ENCODE results near the gene CHST8.

CHST8 gene

GRCh38 chr19:33794683-33795369, 173.1 kb downstream of the CHST8 start:
- CTCF ChIA-PET: interaction anchor here (0.7 to 1.0 kb wide), 7 partner anchors 10 to 292 kb away, joined by 3 to 7 read pairs (median 3); no protein-coding TSS in a partner anchor
- POLR2A ChIA-PET: interaction anchor here (0.6 to 1.4 kb wide), 4 partner anchors 9 to 421 kb away, joined by 3 to 4 read pairs (median 4); partner anchors contain the start of gene CEBPG

GRCh38 chr19:33795370-33796163, 173.8 kb downstream of the CHST8 start:
- TF ChIP-seq FOXA1 (IDR thresholded peaks at IDR 0.05) (no peak), HDGF (IDR thresholded peaks at IDR 0.05; ENCODE audit: borderline replicate concordance) (no peak), NFRKB (IDR thresholded peaks at IDR 0.05) (no peak), ARNT (IDR thresholded peaks at IDR 0.05) (peak; percentile 94), L3MBTL2 (conservative IDR thresholded peaks at IDR 0.05) (no peak), BHLHE40 (IDR thresholded peaks at IDR 0.05; ENCODE audit: borderline replicate concordance) (no peak), ZNF384 (IDR thresholded peaks at IDR 0.05) (no peak), FOXK2 (IDR thresholded peaks at IDR 0.05) (no peak), LEF1 (IDR thresholded peaks at IDR 0.05; ENCODE audit: borderline replicate concordance) (peak; percentile 58; the same call in 1 of the 2 replicates), SUZ12 (IDR thresholded peaks at IDR 0.05) (no peak), PKNOX1 (IDR thresholded peaks at IDR 0.05) (peak; percentile 71), FOXM1 (IDR thresholded peaks at IDR 0.05; ENCODE audit: borderline replicate concordance) (0 out of 2 replicates have a peak, but pooled peaks have one; percentile 46)
- peak; percentile 84 for DNase-seq (ENCODE audit: extremely low spot score)
- ChIA-PET POLR2A (interaction anchor here (0.9 to 2.4 kb wide), 4 partner anchors 10 to 422 kb away, joined by 3 to 10 read pairs (median 4); partner anchors contain the start of gene CEBPG), CTCF (interaction anchor here (0.8 to 1.0 kb wide), 6 partner anchors 10 to 291 kb away, joined by 3 to 7 read pairs (median 3); no protein-coding TSS in a partner anchor)

More at GRCh38 chr19:33794683-33795369, 173.1 kb downstream of the CHST8 start:
- no peak for DNase-seq (ENCODE audit: extremely low spot score)
- TF ChIP-seq FOXA1 (IDR thresholded peaks at IDR 0.05): no peak
- TF ChIP-seq SP1 (IDR thresholded peaks at IDR 0.05): no peak
- no peak for TF ChIP-seq ARNT (IDR thresholded peaks at IDR 0.05)

GRCh38 chr19:33796164-33796875, 174.6 kb downstream of the CHST8 start, which contains the start of gene KCTD15:
TSS of gene KCTD15 (plus strand) at chr19:33796870. CDS start at chr19:33800455, 3,585 bp downstream.
- TF ChIP-seq TARDBP (IDR thresholded peaks at IDR 0.05) (no peak), LEF1 (IDR thresholded peaks at IDR 0.05; ENCODE audit: borderline replicate concordance) (no peak; the same call in 1 of the 2 replicates), FOXM1 (IDR thresholded peaks at IDR 0.05; ENCODE audit: borderline replicate concordance) (no peak), CTBP1 (IDR thresholded peaks at IDR 0.05; ENCODE audit: borderline replicate concordance) (no peak), ARNT (IDR thresholded peaks at IDR 0.05) (no peak), SUZ12 (IDR thresholded peaks at IDR 0.05) (no peak), FOXK2 (IDR thresholded peaks at IDR 0.05) (no peak)
- ChIA-PET POLR2A (interaction anchor here (1.4 to 2.4 kb wide), 3 partner anchors 11 to 23 kb away, joined by 3 to 10 read pairs (median 5); no protein-coding TSS in a partner anchor), CTCF (no interaction called here)
- DNase-seq (ENCODE audit: extremely low spot score): no peak

- TF ChIP-seq LEF1 (IDR thresholded peaks at IDR 0.05; ENCODE audit: borderline replicate concordance) (no peak), FOXA1 (IDR thresholded peaks at IDR 0.05) (no peak)
- CTCF ChIA-PET: interaction anchor here (0.6 kb wide), 1 partner anchor 443 kb away, joined by 3 read pairs; no protein-coding TSS in a partner anchor
- peak; percentile 36 for DNase-seq (ENCODE audit: extremely low spot score)
- POLR2A ChIA-PET: interaction anchor here (0.6 to 2.4 kb wide), 7 partner anchors 9 to 69 kb away, joined by 3 to 10 read pairs (median 4); no protein-coding TSS in a partner anchor
Observed at GRCh38 chr19:33797802-33798671, 176.3 kb downstream of the CHST8 start.

- CTCF ChIA-PET: interaction anchor here (0.6 kb wide), 1 partner anchor 442 kb away, joined by 3 read pairs; no protein-coding TSS in a partner anchor
- POLR2A ChIA-PET: no interaction called here
- DNase-seq (ENCODE audit: extremely low spot score): no peak
- TF ChIP-seq FOXM1 (IDR thresholded peaks at IDR 0.05; ENCODE audit: borderline replicate concordance): no peak
- TF ChIP-seq SUZ12 (IDR thresholded peaks at IDR 0.05): no peak
- TF ChIP-seq TARDBP (IDR thresholded peaks at IDR 0.05): no peak
- no peak for TF ChIP-seq ARNT (IDR thresholded peaks at IDR 0.05)
- no peak for TF ChIP-seq ELF4 (IDR thresholded peaks at IDR 0.05)
- TF ChIP-seq FOXA1 (IDR thresholded peaks at IDR 0.05): no peak
- no peak for TF ChIP-seq PKNOX1 (IDR thresholded peaks at IDR 0.05)
- no peak for TF ChIP-seq NFRKB (IDR thresholded peaks at IDR 0.05)
- no peak for TF ChIP-seq L3MBTL2 (conservative IDR thresholded peaks at IDR 0.05)
- no peak for TF ChIP-seq LEF1 (IDR thresholded peaks at IDR 0.05; ENCODE audit: borderline replicate concordance)
- TF ChIP-seq FOXK2 (IDR thresholded peaks at IDR 0.05): no peak
- no peak for TF ChIP-seq CTBP1 (IDR thresholded peaks at IDR 0.05; ENCODE audit: borderline replicate concordance)
- no peak for TF ChIP-seq HDGF (IDR thresholded peaks at IDR 0.05; ENCODE audit: borderline replicate concordance)
- TF ChIP-seq BHLHE40 (IDR thresholded peaks at IDR 0.05; ENCODE audit: borderline replicate concordance): no peak
- no peak for TF ChIP-seq ZNF384 (IDR thresholded peaks at IDR 0.05)
Observed at GRCh38 chr19:33798681-33799111, 176.9 kb downstream of the CHST8 start.
